Stimulated activated memory B cell treated with anti-CD40 and anti-IgM and Interleukin-4, amounts not matched to agents 10 μg/mL and 1 μg/mL and 100 μg/mL, for 72 hours (primary cell): ENCODE data around the gene TM4SF5.

Source experiments
- ATAC-seq: fragments of 150-1000 bp; cut with Tn5 transposase; 2 replicates; pipeline ENCODE4 v1.10.0; 2021
- H3K27ac Mint-ChIP-seq: one replicate; pipeline ENCODE4 v1.8.0; 2022; ENCODE audit warnings: mild to moderate bottlenecking, mixed read lengths
- H3K27me3 Mint-ChIP-seq: one replicate; pipeline ENCODE4 v1.8.0; 2022; ENCODE audit warnings: mixed read lengths
- H3K36me3 Mint-ChIP-seq: one replicate; pipeline ENCODE4 v1.8.0; 2022; ENCODE audit warnings: mixed read lengths
- H3K4me1 Mint-ChIP-seq: one replicate; pipeline ENCODE4 v1.8.0; 2022; ENCODE audit warnings: mixed read lengths
- H3K4me3 Mint-ChIP-seq: one replicate; pipeline ENCODE4 v1.8.0; 2022; ENCODE audit warnings: mild to moderate bottlenecking, moderate library complexity, mixed read lengths
- H3K9me3 Mint-ChIP-seq: one replicate; pipeline ENCODE4 v1.8.0; 2022; ENCODE audit warnings: mixed read lengths

Gene TM4SF5

GRCh38 chr17:4772235-4772613 is 538 bp downstream of the TM4SF5 start:
- Mint-ChIP-seq H3K27ac (no peak overlapping the region), H3K4me1 (peaks cover 12% of the 10 kb centered on the region), H3K27me3 (peaks cover 74% of the 10 kb centered on the region), H3K9me3 (no peaks in the 10 kb centered on the region), H3K36me3 (no peaks in the 10 kb centered on the region), H3K4me3 (no peak overlapping the region)
- ATAC-seq: no peak

GRCh38 chr17:4777969-4778760 is 6.5 kb downstream of the TM4SF5 start:
- H3K27ac Mint-ChIP-seq: no peak overlapping the region
- H3K9me3 Mint-ChIP-seq: no peaks in the 10 kb centered on the region
- H3K27me3 Mint-ChIP-seq: peaks cover 76% of the 10 kb centered on the region
- peaks cover 12% of the 10 kb centered on the region for H3K4me1 Mint-ChIP-seq
- H3K4me3 Mint-ChIP-seq: no peak overlapping the region
- H3K36me3 Mint-ChIP-seq: no peaks in the 10 kb centered on the region
- no peak for ATAC-seq

- H3K36me3 Mint-ChIP-seq: no peaks in the 10 kb centered on the region
These were observed 8.8 kb downstream of the TM4SF5 start for GRCh38 chr17:4780325-4780955.

GRCh38 chr17:4782652-4783051 is 11.0 kb downstream of the TM4SF5 start:
- peaks cover 19% of the 10 kb centered on the region for H3K4me1 Mint-ChIP-seq
- no peaks in the 10 kb centered on the region for H3K9me3 Mint-ChIP-seq
- peaks cover 81% of the 10 kb centered on the region for H3K27me3 Mint-ChIP-seq
- no peak overlapping the region for H3K4me3 Mint-ChIP-seq
- no peak for ATAC-seq
- no peaks in the 10 kb centered on the region for H3K36me3 Mint-ChIP-seq
- H3K27ac Mint-ChIP-seq: no peak overlapping the region

More at GRCh38 chr17:4780325-4780955, 8.8 kb downstream of the TM4SF5 start:
- no peak for ATAC-seq
- Mint-ChIP-seq H3K27me3 (peaks cover 76% of the 10 kb centered on the region), H3K27ac (no peak overlapping the region), H3K9me3 (no peaks in the 10 kb centered on the region), H3K4me1 (peaks cover 3% of the 10 kb centered on the region), H3K4me3 (no peak overlapping the region)

GRCh38 chr17:4785311-4786105 is 13.8 kb downstream of the TM4SF5 start:
- Mint-ChIP-seq H3K4me1 (peaks cover 35% of the 10 kb centered on the region), H3K36me3 (no peaks in the 10 kb centered on the region), H3K4me3 (no peak overlapping the region), H3K27me3 (peaks cover 79% of the 10 kb centered on the region), H3K9me3 (no peaks in the 10 kb centered on the region), H3K27ac (no peak overlapping the region)
- ATAC-seq: no peak

GRCh38 chr17:4786106-4786511 is 14.4 kb downstream of the TM4SF5 start, which contains the start of gene VMO1:
Gene VMO1 (minus strand): TSS chr17:4786364. CDS start chr17:4786352, 12 bp downstream.
- no peaks in the 10 kb centered on the region for H3K36me3 Mint-ChIP-seq
- no peak within 1 kb of the TSS for H3K27ac Mint-ChIP-seq
- H3K9me3 Mint-ChIP-seq: no peaks in the 10 kb centered on the region
- peaks cover 74% of the 10 kb centered on the region for H3K27me3 Mint-ChIP-seq
- H3K4me1 Mint-ChIP-seq: peaks cover 41% of the 10 kb centered on the region
- ATAC-seq: no peak
- H3K4me3 Mint-ChIP-seq: no peak within 1 kb of the TSS

GRCh38 chr17:4786516-4786915 is 14.8 kb downstream of the TM4SF5 start:
- Mint-ChIP-seq H3K27ac (no peak overlapping the region), H3K4me3 (no peak overlapping the region), H3K4me1 (peaks cover 42% of the 10 kb centered on the region), H3K36me3 (no peaks in the 10 kb centered on the region), H3K9me3 (no peaks in the 10 kb centered on the region), H3K27me3 (peaks cover 74% of the 10 kb centered on the region)
- no peak for ATAC-seq

- Mint-ChIP-seq H3K9me3 (no peaks in the 10 kb centered on the region), H3K27me3 (peaks cover 66% of the 10 kb centered on the region), H3K4me3 (peak overlapping the region; percentile 58), H3K4me1 (peaks cover 42% of the 10 kb centered on the region), H3K36me3 (no peaks in the 10 kb centered on the region), H3K27ac (no peak overlapping the region)
- no peak for ATAC-seq
These were observed 16.6 kb downstream of the TM4SF5 start for GRCh38 chr17:4788159-4788806.

GRCh38 chr17:4788807-4789700 is 17.4 kb downstream of the TM4SF5 start, which contains the start of gene GLTPD2:
Gene GLTPD2 (plus strand): TSS chr17:4788964. CDS start chr17:4789012, 48 bp downstream.
- H3K27me3 Mint-ChIP-seq: peaks cover 66% of the 10 kb centered on the region
- peaks cover 42% of the 10 kb centered on the region for H3K4me1 Mint-ChIP-seq
- H3K27ac Mint-ChIP-seq: peak within 1 kb of the TSS; percentile 77
- no peaks in the 10 kb centered on the region for H3K9me3 Mint-ChIP-seq
- H3K4me3 Mint-ChIP-seq: peak within 1 kb of the TSS; percentile 94
- no peaks in the 10 kb centered on the region for H3K36me3 Mint-ChIP-seq
- no peak for ATAC-seq

- H3K9me3 Mint-ChIP-seq: no peaks in the 10 kb centered on the region
- H3K27ac Mint-ChIP-seq: peak overlapping the region; percentile 77
- H3K4me3 Mint-ChIP-seq: peak overlapping the region; percentile 94
- H3K36me3 Mint-ChIP-seq: no peaks in the 10 kb centered on the region
- peaks cover 42% of the 10 kb centered on the region for H3K4me1 Mint-ChIP-seq
- ATAC-seq: no peak
- peaks cover 61% of the 10 kb centered on the region for H3K27me3 Mint-ChIP-seq
These were observed 17.9 kb downstream of the TM4SF5 start for GRCh38 chr17:4789701-4789950.

- Mint-ChIP-seq H3K4me1 (peaks cover 41% of the 10 kb centered on the region), H3K27ac (peak overlapping the region; percentile 77), H3K27me3 (peaks cover 59% of the 10 kb centered on the region), H3K4me3 (peak overlapping the region; percentile 94), H3K36me3 (no peaks in the 10 kb centered on the region), H3K9me3 (no peaks in the 10 kb centered on the region)
- peak; percentile 97 for ATAC-seq
These were observed 18.4 kb downstream of the TM4SF5 start for GRCh38 chr17:4789951-4790704.

GRCh38 chr17:4790705-4791088 is 19.0 kb downstream of the TM4SF5 start:
- H3K9me3 Mint-ChIP-seq: no peaks in the 10 kb centered on the region
- peaks cover 53% of the 10 kb centered on the region for H3K27me3 Mint-ChIP-seq
- H3K4me3 Mint-ChIP-seq: peak overlapping the region; percentile 94
- peaks cover 35% of the 10 kb centered on the region for H3K4me1 Mint-ChIP-seq
- H3K27ac Mint-ChIP-seq: peak overlapping the region; percentile 77
- no peaks in the 10 kb centered on the region for H3K36me3 Mint-ChIP-seq
- no peak for ATAC-seq

- Mint-ChIP-seq H3K4me1 (peaks cover 22% of the 10 kb centered on the region), H3K4me3 (peak overlapping the region; percentile 100), H3K36me3 (peaks cover 21% of the 10 kb centered on the region), H3K27me3 (peaks cover 12% of the 10 kb centered on the region), H3K9me3 (no peaks in the 10 kb centered on the region), H3K27ac (peak overlapping the region; percentile 97)
- ATAC-seq: no peak
These were observed 23.5 kb downstream of the TM4SF5 start for GRCh38 chr17:4795168-4795567.

GRCh38 chr17:4796552-4796920 is 24.9 kb downstream of the TM4SF5 start:
- peak overlapping the region; percentile 97 for H3K27ac Mint-ChIP-seq
- peaks cover 12% of the 10 kb centered on the region for H3K27me3 Mint-ChIP-seq
- H3K9me3 Mint-ChIP-seq: no peaks in the 10 kb centered on the region
- ATAC-seq: no peak
- H3K36me3 Mint-ChIP-seq: peaks cover 33% of the 10 kb centered on the region
- peaks cover 28% of the 10 kb centered on the region for H3K4me1 Mint-ChIP-seq
- H3K4me3 Mint-ChIP-seq: peak overlapping the region; percentile 100
